Activated T-helper 1 cell treated with anti-CD3 and anti-CD28 coated beads, Interleukin-12 subunit alpha, Interleukin-12 subunit beta, Interleukin-2, Interleukin-4 antibody, amounts not matched to agents 30 ng/mL and 10 ng/mL and 1 ng/mL, durations not matched to agents 14 hours and 24 hours and 36 hours (primary cell): Measurements from ENCODE around the gene RNU6-9. TPM values are rescaled to one million over a fixed set of nuclear protein-coding genes. Genes with fewer than 3 reads are reported as not detected.

Source experiments
- DNase-seq: peaks from one replicate; pipeline ENCODE4 v3.0.0; 2021; ENCODE audit warnings: low spot score
- H3K27ac Mint-ChIP-seq: one replicate; pipeline ENCODE4 v1.8.0; 2021; ENCODE audit warnings: mild to moderate bottlenecking, mixed read lengths
- H3K27me3 Mint-ChIP-seq: one replicate; pipeline ENCODE4 v1.8.0; 2022; ENCODE audit warnings: mild to moderate bottlenecking, moderate library complexity, mixed read lengths; ENCODE audit not compliant: insufficient read depth
- H3K36me3 Mint-ChIP-seq: one replicate; pipeline ENCODE4 v1.8.0; 2021; ENCODE audit warnings: low read depth, mixed read lengths
- H3K4me1 Mint-ChIP-seq: one replicate; pipeline ENCODE4 v1.8.0; 2021; ENCODE audit warnings: low read depth, mixed read lengths
- H3K4me3 Mint-ChIP-seq: one replicate; pipeline ENCODE4 v1.8.0; 2021; ENCODE audit warnings: mild to moderate bottlenecking, moderate library complexity, mixed read lengths
- H3K9me3 Mint-ChIP-seq: one replicate; pipeline ENCODE4 v1.8.0; 2021; ENCODE audit warnings: mixed read lengths
- intact Hi-C: fragments of 100-400 bp; cut with micrococcal nuclease; formaldehyde crosslinking; loops from one replicate; pipeline ENCODE4 v1.15.1; 2024
- total RNA-seq: library from RNA; stranded (reverse); gene quantifications from 2 replicates; pipeline ENCODE4 v1.2.3, GENCODE V29; 2022

RNU6-9 gene
- total RNA-seq, 1 donor from 2014 or later, result not detected

GRCh38 chr19:936175-936546 is 42.9 kb downstream of the RNU6-9 start:
- Mint-ChIP-seq H3K27me3 (peaks cover 4% of the 10 kb centered on the region), H3K27ac (no peak overlapping the region), H3K36me3 (peaks cover 15% of the 10 kb centered on the region), H3K9me3 (peaks cover 4% of the 10 kb centered on the region), H3K4me1 (peaks cover 19% of the 10 kb centered on the region), H3K4me3 (no peak overlapping the region)
- no peak for DNase-seq
- intact Hi-C loops, result no loop called here

DNA sequence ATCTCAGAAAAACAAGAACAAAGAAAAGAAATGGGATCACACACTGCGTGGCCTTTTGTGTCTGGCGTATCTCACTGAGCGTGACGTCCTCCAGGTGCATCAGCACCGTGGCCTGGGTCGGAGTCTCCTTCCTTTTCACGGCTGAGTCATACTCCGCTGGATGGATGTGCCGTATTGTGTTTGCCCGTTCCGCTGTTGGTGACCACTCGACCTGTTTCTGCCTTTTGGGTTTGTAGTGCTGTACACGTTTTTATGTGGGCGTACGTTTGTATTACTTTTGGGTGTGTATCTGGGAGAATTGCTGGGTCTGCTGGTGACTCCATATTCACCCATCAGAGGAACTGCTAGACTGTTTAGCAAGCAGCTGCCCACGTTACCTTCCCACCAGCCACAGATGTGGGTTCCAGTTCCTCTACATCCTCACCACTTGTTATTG is 44.0 kb downstream of the RNU6-9 start:
- Mint-ChIP-seq H3K9me3 (peaks cover 4% of the 10 kb centered on the region), H3K4me1 (peaks cover 19% of the 10 kb centered on the region), H3K36me3 (peaks cover 18% of the 10 kb centered on the region), H3K27me3 (peaks cover 4% of the 10 kb centered on the region), H3K4me3 (no peak overlapping the region), H3K27ac (peak overlapping the region; percentile 49)
- peak; percentile 39 for DNase-seq
- intact Hi-C loops, result loop anchor here (1.0 kb wide), 1 partner anchor 11 kb away; the partner anchor contains the start of gene ARID3A

- Mint-ChIP-seq H3K9me3 (peaks cover 4% of the 10 kb centered on the region), H3K27me3 (peaks cover 4% of the 10 kb centered on the region), H3K4me3 (no peak overlapping the region), H3K36me3 (peaks cover 18% of the 10 kb centered on the region), H3K27ac (no peak overlapping the region), H3K4me1 (peaks cover 19% of the 10 kb centered on the region)
- intact Hi-C loops, result no loop called here
- DNase-seq, result no peak
These were observed 45.1 kb downstream of the RNU6-9 start for GRCh38 chr19:938233-938923.

DNA sequence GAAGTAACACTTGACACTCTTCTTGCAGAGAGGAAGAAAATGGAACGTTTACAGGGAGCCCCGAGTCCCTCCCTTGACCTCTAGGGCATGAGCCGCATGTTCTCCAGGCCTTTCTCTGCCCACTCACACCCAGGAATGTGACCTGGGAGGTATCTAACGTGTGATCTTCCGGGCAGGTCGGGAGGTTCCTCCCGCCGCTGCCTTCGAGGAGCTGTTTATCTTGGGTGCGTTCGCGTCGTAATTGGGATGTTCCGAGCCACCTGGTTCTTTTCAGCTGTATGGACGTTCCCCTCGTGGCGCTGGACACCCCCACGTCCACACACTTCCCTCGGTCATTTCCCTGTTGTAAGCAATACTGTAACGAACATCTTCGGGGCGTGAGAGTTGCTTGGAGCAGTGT is 46.2 kb downstream of the RNU6-9 start:
- intact Hi-C loops, result no loop called here
- peaks cover 4% of the 10 kb centered on the region for H3K27me3 Mint-ChIP-seq
- no peak for DNase-seq
- H3K36me3 Mint-ChIP-seq, result peaks cover 19% of the 10 kb centered on the region
- no peak overlapping the region for H3K27ac Mint-ChIP-seq
- H3K9me3 Mint-ChIP-seq, result peaks cover 4% of the 10 kb centered on the region
- no peak overlapping the region for H3K4me3 Mint-ChIP-seq
- peaks cover 19% of the 10 kb centered on the region for H3K4me1 Mint-ChIP-seq

GRCh38 chr19:939922-940321 is 46.6 kb downstream of the RNU6-9 start:
- Mint-ChIP-seq H3K27me3 (peaks cover 4% of the 10 kb centered on the region), H3K36me3 (peaks cover 19% of the 10 kb centered on the region), H3K9me3 (peaks cover 4% of the 10 kb centered on the region), H3K4me1 (peaks cover 19% of the 10 kb centered on the region), H3K4me3 (peak overlapping the region; percentile 76), H3K27ac (peak overlapping the region; percentile 9)
- DNase-seq, result no peak
- intact Hi-C loops, result no loop called here

- H3K27ac Mint-ChIP-seq, result no peak overlapping the region
- intact Hi-C loops, result no loop called here
- peaks cover 19% of the 10 kb centered on the region for H3K4me1 Mint-ChIP-seq
- peak; percentile 25 for DNase-seq
- H3K9me3 Mint-ChIP-seq, result peaks cover 4% of the 10 kb centered on the region
- H3K4me3 Mint-ChIP-seq, result peak overlapping the region; percentile 76
- H3K36me3 Mint-ChIP-seq, result peaks cover 19% of the 10 kb centered on the region
- peaks cover 4% of the 10 kb centered on the region for H3K27me3 Mint-ChIP-seq
These were observed 47.5 kb downstream of the RNU6-9 start for GRCh38 chr19:940591-941291.

GRCh38 chr19:941292-942132 is 48.2 kb downstream of the RNU6-9 start:
- Mint-ChIP-seq H3K27me3 (peaks cover 4% of the 10 kb centered on the region), H3K36me3 (peaks cover 19% of the 10 kb centered on the region), H3K4me1 (peaks cover 19% of the 10 kb centered on the region), H3K27ac (peak overlapping the region; percentile 29), H3K4me3 (peak overlapping the region; percentile 76), H3K9me3 (peaks cover 4% of the 10 kb centered on the region)
- no peak for DNase-seq
- intact Hi-C loops, result no loop called here

GRCh38 chr19:942133-942645 is 48.9 kb downstream of the RNU6-9 start:
- intact Hi-C loops, result no loop called here
- Mint-ChIP-seq H3K27me3 (peaks cover 4% of the 10 kb centered on the region), H3K4me3 (no peak overlapping the region), H3K36me3 (peaks cover 19% of the 10 kb centered on the region), H3K4me1 (peaks cover 15% of the 10 kb centered on the region), H3K9me3 (peaks cover 3% of the 10 kb centered on the region), H3K27ac (no peak overlapping the region)
- no peak for DNase-seq

Other genes with a start within 250 kb of the RNU6-9 start
- 107 and 110 TPM in 2 replicates for gene RNF126, start 230.3 kb upstream of the RNU6-9 start, total RNA-seq
- gene FSTL3, start 217.1 kb upstream of the RNU6-9 start, total RNA-seq, result 5.5 and 5.6 TPM in 2 replicates
- gene PRSS57, start 198.0 kb upstream of the RNU6-9 start, total RNA-seq, result not detected in 2 replicates
- gene PALM, start 184.5 kb upstream of the RNU6-9 start, total RNA-seq, result 0.18 TPM in 1 of 2 replicates, not detected in the other
- not detected in 2 replicates for gene MISP, start 142.4 kb upstream of the RNU6-9 start, total RNA-seq
- gene PTBP1, start 96.0 kb upstream of the RNU6-9 start, total RNA-seq, result 735 and 829 TPM in 2 replicates
- gene PLPPR3, start 71.5 kb upstream of the RNU6-9 start, total RNA-seq, result not detected in 2 replicates
- gene AZU1, start 65.6 kb upstream of the RNU6-9 start, total RNA-seq, result not detected in 2 replicates
- gene PRTN3, start 52.5 kb upstream of the RNU6-9 start, total RNA-seq, result not detected in 2 replicates
- gene ELANE, start 41.2 kb upstream of the RNU6-9 start, total RNA-seq, result not detected in 2 replicates
- gene CFD, start 33.8 kb upstream of the RNU6-9 start, total RNA-seq, result 0.91 and 1.2 TPM in 2 replicates
- gene MED16, start 297 bp upstream of the RNU6-9 start, total RNA-seq, result 62.1 and 62.5 TPM in 2 replicates
- 94.3 and 96.4 TPM in 2 replicates for gene R3HDM4, start 19.7 kb downstream of the RNU6-9 start, total RNA-seq
- 6.8 and 8.9 TPM in 2 replicates for gene KISS1R, start 23.8 kb downstream of the RNU6-9 start, total RNA-seq
- 32.5 and 35.0 TPM in 2 replicates for gene ARID3A, start 32.6 kb downstream of the RNU6-9 start, total RNA-seq
- gene WDR18, start 90.9 kb downstream of the RNU6-9 start, total RNA-seq, result 105 and 108 TPM in 2 replicates
- not detected in 2 replicates for gene GRIN3B, start 106.9 kb downstream of the RNU6-9 start, total RNA-seq
- 162 and 170 TPM in 2 replicates for gene TMEM259, start 127.6 kb downstream of the RNU6-9 start, total RNA-seq
- gene RNU6-2, start 128.0 kb downstream of the RNU6-9 start, total RNA-seq, result not detected in 2 replicates
- gene CNN2, start 133.1 kb downstream of the RNU6-9 start, total RNA-seq, result 112 and 114 TPM in 2 replicates
- gene ABCA7, start 146.6 kb downstream of the RNU6-9 start, total RNA-seq, result 15.8 and 18.3 TPM in 2 replicates
- gene ARHGAP45, start 173.7 kb downstream of the RNU6-9 start, total RNA-seq, result 201 and 202 TPM in 2 replicates
- 265 and 282 TPM in 2 replicates for gene POLR2E, start 201.9 kb downstream of the RNU6-9 start, total RNA-seq
- gene GPX4, start 210.5 kb downstream of the RNU6-9 start, total RNA-seq, result 236 and 241 TPM in 2 replicates